ENCODE measurements around the gene SLC9C1.

Gene SLC9C1

GRCh38 chr3:112101916-112102315, 192.1 kb downstream of the SLC9C1 start:
- no peak for DNase-seq

DNA sequence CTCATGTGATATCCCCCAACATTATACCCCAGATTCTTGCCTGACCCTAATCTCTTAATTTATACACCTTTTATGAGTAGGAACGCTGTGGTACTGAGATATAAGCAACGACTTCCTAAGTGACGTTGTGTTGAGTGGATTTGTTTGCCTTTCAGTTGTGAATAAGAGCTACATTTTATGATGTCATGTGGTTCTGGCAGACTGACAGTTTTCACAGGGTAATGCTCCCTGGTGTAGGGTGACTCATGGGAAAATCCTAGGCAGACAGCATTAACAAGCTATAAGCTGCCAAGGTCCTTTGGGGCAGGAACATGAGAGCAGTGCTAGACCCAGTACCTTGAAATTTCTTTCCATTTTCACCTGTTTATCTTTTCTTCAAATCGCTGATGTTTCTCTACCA, 196.6 kb downstream of the SLC9C1 start:
- DNase-seq = no peak

GRCh38 chr3:112096176-112096575, 197.8 kb downstream of the SLC9C1 start:
- DNase-seq = no peak

GRCh38 chr3:112095731-112096130, 198.3 kb downstream of the SLC9C1 start:
- DNase-seq = no peak

GRCh38 chr3:112093180-112093522, 200.9 kb downstream of the SLC9C1 start:
- DNase-seq = no peak

DNA sequence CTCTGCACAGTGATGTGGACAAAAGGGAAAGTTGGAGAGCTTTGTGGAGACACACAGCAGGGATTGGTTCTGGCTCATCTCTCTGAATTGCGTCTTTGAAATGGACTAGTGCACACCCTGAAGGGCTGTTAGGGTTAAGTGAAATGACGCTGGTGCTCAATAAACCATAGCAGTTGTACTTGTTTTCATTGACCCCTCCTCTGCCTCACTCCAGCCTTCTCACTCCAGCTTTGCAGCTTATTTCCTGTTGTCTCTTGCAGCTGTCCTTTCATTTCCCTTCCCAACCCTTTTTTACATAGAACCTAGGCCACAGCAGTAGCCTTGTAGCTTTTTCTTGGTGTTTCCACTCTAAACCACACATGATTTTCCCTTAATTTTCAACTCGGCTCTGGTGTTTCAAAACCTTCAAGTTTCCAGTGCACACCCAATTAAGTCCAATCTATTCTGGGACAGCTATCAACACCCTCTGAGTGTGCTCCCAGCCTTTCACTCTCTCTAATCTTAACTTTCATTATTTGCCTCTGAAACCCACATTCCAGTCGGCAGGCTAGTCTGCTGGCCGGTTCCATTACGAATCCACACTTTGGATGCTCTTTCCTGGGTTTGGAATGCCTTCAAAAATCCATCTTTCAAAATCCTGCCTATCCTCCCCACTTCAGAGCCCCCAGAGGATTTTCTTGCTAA, 201.4 kb downstream of the SLC9C1 start:
- DNase-seq = no peak

DNA sequence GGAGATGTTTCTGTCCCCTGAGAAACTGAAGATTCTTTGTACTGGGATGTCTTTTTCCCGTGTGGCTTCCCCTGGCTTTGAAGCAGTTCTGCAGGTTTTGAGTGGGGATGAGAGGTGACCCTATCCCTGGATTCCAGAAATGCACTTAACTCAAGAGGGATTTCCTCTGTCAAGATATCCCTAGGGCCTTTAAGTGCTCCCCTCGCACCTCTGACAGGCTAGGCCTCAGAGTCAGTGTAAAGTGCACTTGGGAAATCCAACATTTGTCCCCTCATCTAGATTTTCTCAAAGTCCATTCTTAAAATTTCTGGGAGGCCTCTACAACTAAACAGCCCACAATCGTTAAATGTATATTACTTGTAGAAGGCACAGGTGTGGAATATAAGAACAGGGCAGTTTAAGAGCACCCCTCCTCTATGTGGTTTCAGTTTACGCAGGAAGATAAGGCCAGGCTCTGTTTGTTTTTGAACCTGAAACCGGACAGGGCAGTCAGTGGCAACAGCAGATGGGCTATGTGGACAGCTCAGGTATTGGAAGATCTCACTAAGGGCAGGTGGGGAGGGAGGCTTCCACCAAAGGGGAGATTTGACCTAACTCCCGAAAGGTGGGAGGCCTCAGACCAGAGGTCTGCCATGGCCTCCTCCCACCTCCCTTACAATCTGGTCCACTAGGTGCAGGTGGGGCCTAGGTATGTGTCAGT, 203.0 kb downstream of the SLC9C1 start:
- no peak for DNase-seq

All from activated T-cell treated with anti-CD3 and anti-CD28 coated beads, Interleukin-2, amount 50 U/mL, for 48 hours (primary cell).